GM18868 (cell line): Measurements from ENCODE around the gene KCNK16.

Experiments
- ATAC-seq: cut with Tn5 transposase; IDR thresholded peaks from one replicate; pipeline ENCODE4 v1.9.1; 2021; ENCODE audit warnings: mild to moderate bottlenecking, moderate library complexity; ENCODE audit not compliant: unreplicated experiment

KCNK16 gene

DNA sequence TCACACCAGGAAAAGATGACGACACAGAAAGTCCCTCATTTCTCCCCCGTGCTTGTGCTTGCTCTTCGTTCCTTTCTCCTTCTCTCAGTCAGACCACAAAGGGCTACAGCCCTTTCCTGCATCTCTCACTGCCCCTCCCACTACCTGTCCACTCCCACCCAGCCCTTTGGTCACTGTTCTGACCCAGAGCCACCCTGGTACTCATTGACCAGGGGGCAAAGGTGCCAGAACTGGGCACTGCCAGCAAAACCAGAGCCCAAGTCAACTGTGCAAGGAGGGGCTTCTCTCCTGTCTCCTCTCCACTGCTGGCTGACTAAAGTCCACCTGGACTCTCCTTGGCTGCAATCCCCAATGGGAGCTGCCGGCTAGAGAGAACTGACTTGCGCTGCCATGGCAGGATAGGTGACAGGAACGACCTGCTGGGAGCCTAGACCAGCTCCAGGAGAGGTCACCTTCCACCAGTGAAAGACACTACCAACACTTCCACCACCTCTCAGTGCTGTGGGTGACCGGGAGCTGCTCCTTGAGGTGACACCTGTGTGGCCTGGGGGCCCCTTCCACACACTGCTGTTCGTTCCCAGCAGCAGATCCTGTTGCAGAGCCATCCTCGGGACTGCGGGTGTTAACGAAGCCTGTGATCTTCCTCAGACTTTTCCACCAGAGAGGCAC is 41.1 kb downstream of the KCNK16 start:
- no peak for ATAC-seq

DNA sequence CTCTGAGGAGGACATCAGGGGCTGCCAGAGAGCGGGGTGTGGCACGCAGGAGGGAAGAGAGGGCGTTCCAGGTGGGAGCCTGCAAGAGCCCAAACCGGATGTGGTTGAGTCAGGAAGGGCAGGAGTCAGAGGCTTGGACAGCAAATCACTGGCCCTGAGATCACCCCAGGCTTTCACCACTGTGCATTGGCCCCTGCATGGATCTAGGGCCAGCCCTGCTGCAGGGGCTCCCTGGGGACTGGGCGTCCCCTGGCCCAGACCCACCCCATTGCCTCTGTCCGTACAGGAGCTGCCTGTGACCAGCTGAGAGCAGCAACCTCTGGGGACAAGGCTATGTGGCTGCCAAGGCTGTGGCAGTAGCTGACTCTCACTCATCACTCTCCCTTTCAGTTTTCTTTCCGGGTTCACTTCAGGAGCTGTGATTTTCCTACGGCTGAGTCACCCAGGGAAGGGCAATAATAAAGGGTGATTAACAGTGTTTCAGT is 42.2 kb downstream of the KCNK16 start:
- ATAC-seq: no peak

DNA sequence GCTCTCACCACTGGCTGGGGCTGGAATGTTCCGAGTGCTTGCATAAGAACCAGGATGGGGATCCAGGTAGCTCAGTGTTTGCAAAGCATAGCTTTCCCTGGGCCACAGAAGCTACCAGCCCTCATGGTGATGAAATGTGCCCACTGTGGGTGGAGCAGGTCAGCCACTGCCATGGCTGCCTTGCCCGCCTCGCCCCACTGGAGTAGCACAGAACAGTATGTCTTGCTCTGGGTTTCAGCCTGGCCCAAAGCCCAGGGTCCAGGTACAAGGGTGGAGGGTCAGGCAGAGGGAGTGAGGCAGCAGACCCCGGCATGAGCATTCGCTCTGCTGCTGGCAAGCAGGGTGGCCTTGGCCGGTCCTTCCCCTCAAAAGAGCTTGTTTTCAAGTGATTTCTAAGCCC is 43.0 kb downstream of the KCNK16 start:
- no peak for ATAC-seq

DNA sequence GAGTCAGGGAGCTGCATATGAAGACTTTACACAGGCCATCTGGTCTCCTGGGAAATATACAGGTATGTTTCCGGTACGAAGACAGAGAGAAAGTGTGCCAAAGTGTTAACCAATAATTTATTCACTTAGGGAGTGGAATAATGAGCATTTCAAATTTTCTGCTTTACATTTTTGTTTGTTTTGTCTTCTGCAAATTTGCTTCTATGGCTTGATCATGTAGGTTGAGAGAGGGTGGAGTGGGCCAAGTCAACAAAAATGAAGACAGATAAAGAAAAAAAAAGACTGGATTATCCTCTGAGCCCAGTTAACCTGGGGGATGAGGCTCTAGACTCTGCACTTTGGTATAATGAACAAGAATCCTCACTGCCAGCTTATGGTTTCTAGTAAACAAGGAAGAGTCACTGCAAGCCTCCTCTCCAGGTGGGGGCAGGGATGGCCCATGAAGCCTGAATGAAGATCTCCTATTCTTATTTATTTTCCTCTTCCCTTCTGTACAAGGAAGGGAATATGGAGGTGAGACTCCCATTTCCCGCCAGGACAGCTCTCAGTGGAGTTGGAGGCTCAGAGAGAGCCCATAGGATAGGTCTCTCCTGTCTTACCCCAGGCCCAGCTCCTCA is 46.0 kb downstream of the KCNK16 start:
- no peak for ATAC-seq

DNA sequence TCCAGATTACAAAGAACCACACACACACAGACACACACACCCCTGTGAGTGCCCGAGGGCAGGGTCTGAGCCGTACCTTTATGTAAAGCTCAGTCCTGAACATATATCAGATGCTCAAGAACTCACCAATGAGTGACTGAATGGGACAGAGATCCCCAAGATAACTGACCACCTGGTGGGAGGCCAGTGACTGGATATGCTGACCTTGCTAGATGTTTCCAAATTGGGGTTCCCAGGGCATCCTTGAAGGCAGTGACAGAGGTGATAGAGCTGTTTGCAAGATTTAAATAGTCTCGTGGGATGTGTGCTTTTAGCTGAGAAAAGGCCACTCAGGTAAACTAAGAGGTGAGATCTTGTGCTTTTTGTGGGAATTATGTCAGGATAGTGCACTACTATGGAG is 47.6 kb downstream of the KCNK16 start:
- ATAC-seq: no peak

DNA sequence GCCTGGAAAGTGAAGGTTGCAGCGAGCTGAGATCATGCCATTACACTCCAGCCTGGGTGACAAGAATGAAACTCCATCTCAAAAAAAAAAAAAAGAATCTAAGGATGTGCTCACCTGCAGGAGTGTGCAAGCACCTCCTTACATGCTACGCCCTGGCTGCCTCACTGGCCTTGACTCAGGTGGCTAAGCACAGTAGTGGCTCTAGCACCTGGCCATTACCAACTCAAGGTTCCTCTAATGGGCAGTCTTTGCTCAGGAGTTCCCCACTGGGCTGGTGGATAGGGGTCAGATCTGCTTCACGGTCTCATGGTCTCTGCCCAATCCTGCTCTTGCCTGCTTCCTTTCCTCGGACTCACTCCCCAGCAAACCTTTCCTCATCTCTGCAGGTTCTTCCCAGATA is 48.0 kb downstream of the KCNK16 start:
- ATAC-seq: no peak

DNA sequence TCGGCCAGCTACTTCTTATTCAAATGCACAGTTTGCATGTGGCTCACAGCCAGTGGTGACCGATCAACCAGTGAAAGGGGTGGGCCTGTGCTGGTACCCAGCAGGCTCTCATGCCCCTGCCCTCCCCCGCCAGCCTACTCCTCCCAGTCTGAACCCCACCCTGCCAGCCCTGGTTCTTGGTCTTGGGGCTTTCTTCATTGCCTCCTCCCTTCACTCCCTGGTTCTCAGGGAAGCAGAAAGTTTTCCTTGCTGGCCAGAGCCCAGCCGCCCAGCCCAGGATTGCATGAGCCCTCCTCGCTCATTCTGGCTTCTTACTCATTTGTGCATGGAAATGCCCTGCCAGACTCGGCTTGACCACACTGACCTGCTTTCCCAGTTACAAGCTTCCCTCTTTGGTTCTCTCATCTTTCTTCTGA is 49.1 kb downstream of the KCNK16 start:
- ATAC-seq: no peak

DNA sequence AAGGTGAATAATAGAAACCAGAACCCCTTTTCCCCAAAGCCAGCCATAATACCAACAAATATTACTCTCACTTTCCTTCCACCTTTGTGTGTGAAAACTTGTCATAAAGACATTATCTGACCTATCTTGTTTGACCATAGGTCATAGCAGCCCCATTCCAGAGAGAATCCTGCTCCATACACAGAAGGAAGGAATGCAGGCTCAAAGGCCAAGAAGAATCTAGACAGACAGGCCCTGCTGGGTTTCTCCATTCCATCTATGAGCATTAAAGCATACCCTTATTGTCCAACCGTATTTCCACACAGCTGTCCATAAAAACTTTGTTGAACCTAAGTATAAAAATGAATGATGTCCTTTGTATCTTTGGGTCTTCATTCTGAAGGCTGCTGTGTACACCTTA is 52.5 kb downstream of the KCNK16 start:
- ATAC-seq: no peak

DNA sequence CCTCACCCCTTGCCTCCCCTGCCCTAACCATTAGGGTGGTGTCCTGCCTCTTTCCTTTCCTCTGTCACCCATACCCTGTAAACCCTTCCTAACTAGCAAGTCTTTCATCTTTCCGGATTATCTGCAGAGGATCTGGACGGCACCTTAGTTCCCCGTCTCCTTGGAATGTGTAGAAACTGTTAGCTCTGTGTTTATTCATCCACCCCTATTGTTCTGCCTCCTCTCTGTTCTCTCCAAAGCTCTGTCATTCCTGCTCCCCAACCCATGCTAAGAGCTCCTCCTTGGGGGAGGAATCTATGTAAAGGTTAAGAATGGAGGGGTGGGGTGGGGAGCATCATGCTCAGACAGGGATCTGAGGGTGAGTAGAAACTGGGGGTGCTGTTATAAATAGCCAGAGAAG is 53.8 kb downstream of the KCNK16 start:
- no peak for ATAC-seq

DNA sequence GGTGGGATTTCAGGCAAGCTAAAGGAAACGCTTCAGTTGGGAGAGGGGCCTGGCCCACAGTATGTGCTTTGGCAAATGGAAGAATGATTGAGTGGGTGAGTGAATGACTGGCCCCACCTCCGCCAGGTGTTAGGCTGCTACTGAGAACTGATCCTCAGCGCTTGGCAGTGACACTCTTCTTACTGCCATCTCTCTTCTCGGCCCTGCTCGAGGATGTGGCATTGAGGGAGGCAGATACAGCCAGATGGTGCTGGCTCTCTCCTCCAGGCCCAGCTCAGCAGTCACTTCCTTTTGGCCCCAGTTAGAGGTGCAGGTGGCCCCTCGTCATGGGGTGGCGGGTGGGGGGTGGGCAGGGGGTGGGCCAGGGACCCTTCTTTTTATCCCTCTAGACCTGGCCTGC is 54.3 kb downstream of the KCNK16 start:
- no peak for ATAC-seq

DNA sequence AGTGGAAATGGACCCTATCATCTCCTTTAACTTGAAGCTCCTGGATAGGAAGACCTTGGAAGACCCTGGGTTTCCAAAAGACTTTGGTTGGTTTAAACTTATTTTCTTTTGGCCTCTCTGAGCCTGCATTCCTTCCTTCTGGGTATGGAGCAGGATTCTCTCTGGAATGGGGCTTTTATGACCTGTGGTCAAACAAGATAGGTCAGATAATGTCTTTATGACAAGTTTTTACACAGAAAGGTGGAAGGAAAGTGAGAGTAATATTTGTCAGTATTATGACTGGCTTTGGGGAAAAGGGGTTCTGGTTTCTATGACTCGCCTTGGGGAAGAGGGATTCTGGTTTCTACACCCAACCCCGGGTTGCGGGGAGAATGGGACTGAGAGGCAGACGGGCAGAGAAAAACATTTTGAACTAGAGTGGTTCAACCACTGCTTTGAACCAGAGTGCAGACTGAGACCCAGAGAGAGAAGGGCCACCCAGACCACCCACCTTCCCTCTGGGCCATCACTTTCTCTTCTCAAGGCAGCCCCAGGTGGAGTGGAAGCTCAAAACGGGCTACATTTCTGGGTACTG is 55.6 kb downstream of the KCNK16 start:
- ATAC-seq: no peak

DNA sequence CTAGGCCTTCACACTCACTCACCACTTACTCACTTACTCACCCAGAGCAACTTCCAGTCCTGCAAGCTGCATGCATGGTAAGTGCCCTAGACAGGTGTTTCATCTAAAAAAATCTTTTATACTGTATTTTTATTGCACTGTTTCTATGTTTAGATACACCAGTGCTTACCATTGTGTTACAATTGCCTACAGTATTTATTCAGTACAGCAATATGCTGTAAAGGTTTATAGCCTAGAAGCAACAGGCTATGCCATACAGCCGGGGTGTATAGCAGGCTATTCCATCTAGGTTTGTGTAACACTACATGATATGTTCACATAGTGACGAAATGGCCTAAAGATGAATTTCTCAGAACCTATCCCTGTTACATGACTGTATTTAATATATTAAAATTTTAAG is 56.1 kb downstream of the KCNK16 start:
- ATAC-seq: no peak
